Measurements from ENCODE around the gene RNASEH1. TPM values are rescaled to one million over a fixed set of nuclear protein-coding genes. Genes with fewer than 3 reads are reported as not detected.

RNASEH1 gene
- total and polyA plus RNA-seq, 2 of the 13 experiments (the other 11 are each of a cell fraction or from before 2014, with no cell fraction given), result 14.5 to 57.4 TPM

DNA sequence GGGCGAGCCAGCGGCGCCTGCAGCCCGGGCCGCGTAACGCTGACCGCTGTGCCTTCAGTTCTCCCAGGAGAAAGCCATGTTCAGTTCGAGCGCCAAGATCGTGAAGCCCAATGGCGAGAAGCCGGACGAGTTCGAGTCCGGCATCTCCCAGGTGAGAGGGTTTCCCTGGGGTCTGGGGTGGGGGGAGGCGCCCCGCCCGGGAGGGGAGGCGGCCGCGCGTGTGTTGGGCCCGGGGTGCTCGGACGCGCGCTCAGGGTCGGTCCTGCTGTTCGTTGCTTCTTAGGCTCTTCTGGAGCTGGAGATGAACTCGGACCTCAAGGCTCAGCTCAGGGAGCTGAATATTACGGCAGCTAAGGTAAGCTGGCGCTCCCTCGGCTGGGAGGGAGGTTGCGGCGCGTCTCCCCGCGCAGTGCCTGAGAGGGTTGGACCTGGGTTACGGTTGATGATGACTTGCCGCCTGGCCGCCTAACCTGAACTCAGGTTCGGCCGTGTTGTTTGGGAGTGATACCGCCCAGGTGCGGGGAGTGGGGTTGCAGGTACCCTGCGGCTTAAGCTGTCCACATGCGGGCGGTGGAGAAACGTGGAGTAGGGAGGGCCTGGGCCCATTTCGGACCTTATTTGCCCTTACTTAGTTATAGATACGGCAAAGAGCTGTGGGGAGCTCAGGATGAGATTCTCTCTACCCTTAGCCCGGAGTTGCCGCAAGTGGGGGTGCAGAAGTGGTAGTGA, 17.6 kb upstream of the RNASEH1 start (continued):
- TF ChIP-seq CSRNP1 (CRISPR knock-in tag; IDR thresholded peaks at IDR 0.05) (0 out of 2 replicates have a peak, but pooled peaks have one; percentile 6), ZNF75D (CRISPR knock-in tag; IDR thresholded peaks at IDR 0.05; ENCODE audit: borderline replicate concordance) (0 out of 2 replicates have a peak, but pooled peaks have one; percentile 31), ZNF432 (CRISPR knock-in tag; IDR thresholded peaks at IDR 0.05; ENCODE audit: borderline replicate concordance) (0 out of 2 replicates have a peak, but pooled peaks have one; percentile 46)

GRCh38 chr2:3574155-3574554, 16.0 kb upstream of the RNASEH1 start:
- CTCF ChIA-PET (ENCODE audit: low intra/inter-chr PET ratio, low total read pairs), result no interaction called here
- in situ Hi-C loops (cut with HindIII; ENCODE audit: extremely low pct_ligation_motif_present, low pct_unique_long_range_greater_than_20kb) (no loop called here), intact Hi-C loops (cut with micrococcal nuclease; ENCODE audit: unreplicated experiment) (no loop called here)
- H3K27ac ChIP-seq (ENCODE audit: extremely low read length, insufficient read depth, low read length), result no peak overlapping the region
- peaks cover 40% of the 10 kb centered on the region for H3K79me2 ChIP-seq (ENCODE audit: insufficient read depth, low read length)
- POLR2A ChIA-PET, result interaction anchor here (0.7 to 5.0 kb wide), 6 partner anchors 12 to 78 kb away, joined by 3 to 71 read pairs (median 6); partner anchors contain the start of gene RNASEH1
- no peak for TF ChIP-seq NCOR1 (IDR thresholded peaks at IDR 0.05; ENCODE audit: borderline replicate concordance, low read length)
- TF ChIP-seq ZNF274 (CRISPR knock-in tag; IDR thresholded peaks at IDR 0.05), result no peak
- no peak for TF ChIP-seq RFXAP (CRISPR knock-in tag; IDR thresholded peaks at IDR 0.05; ENCODE audit: borderline replicate concordance)
- TF ChIP-seq, protein P1, sequence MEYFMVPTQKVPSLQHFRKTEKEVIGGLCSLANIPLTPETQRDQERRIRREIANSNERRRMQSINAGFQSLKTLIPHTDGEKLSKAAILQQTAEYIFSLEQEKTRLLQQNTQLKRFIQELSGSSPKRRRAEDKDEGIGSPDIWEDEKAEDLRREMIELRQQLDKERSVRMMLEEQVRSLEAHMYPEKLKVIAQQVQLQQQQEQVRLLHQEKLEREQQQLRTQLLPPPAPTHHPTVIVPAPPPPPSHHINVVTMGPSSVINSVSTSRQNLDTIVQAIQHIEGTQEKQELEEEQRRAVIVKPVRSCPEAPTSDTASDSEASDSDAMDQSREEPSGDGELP (IDR thresholded peaks at IDR 0.05; ENCODE audit: borderline replicate concordance, low read depth), result no peak
- no peak for TF ChIP-seq YEATS2 (CRISPR knock-in tag; IDR thresholded peaks at IDR 0.05; ENCODE audit: borderline replicate concordance)
- no peak for TF ChIP-seq ZNF232 (CRISPR knock-in tag; IDR thresholded peaks at IDR 0.05; ENCODE audit: borderline replicate concordance)
- TF ChIP-seq KDM2A (CRISPR knock-in tag; IDR thresholded peaks at IDR 0.05; ENCODE audit: borderline replicate concordance, low read depth), result no peak
- TF ChIP-seq ZNF772 (CRISPR knock-in tag; IDR thresholded peaks at IDR 0.05), result no peak
- TF ChIP-seq ZNF746 (CRISPR knock-in tag; IDR thresholded peaks at IDR 0.05), result no peak
- TF ChIP-seq, protein P2, sequence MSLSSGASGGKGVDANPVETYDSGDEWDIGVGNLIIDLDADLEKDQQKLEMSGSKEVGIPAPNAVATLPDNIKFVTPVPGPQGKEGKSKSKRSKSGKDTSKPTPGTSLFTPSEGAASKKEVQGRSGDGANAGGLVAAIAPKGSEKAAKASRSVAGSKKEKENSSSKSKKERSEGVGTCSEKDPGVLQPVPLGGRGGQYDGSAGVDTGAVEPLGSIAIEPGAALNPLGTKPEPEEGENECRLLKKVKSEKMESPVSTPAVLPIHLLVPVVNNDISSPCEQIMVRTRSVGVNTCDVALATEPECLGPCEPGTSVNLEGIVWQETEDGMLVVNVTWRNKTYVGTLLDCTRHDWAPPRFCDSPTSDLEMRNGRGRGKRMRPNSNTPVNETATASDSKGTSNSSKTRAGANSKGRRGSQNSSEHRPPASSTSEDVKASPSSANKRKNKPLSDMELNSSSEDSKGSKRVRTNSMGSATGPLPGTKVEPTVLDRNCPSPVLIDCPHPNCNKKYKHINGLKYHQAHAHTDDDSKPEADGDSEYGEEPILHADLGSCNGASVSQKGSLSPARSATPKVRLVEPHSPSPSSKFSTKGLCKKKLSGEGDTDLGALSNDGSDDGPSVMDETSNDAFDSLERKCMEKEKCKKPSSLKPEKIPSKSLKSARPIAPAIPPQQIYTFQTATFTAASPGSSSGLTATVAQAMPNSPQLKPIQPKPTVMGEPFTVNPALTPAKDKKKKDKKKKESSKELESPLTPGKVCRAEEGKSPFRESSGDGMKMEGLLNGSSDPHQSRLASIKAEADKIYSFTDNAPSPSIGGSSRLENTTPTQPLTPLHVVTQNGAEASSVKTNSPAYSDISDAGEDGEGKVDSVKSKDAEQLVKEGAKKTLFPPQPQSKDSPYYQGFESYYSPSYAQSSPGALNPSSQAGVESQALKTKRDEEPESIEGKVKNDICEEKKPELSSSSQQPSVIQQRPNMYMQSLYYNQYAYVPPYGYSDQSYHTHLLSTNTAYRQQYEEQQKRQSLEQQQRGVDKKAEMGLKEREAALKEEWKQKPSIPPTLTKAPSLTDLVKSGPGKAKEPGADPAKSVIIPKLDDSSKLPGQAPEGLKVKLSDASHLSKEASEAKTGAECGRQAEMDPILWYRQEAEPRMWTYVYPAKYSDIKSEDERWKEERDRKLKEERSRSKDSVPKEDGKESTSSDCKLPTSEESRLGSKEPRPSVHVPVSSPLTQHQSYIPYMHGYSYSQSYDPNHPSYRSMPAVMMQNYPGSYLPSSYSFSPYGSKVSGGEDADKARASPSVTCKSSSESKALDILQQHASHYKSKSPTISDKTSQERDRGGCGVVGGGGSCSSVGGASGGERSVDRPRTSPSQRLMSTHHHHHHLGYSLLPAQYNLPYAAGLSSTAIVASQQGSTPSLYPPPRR (CRISPR knock-in tag; IDR thresholded peaks at IDR 0.05; ENCODE audit: borderline replicate concordance), result no peak
- no peak for TF ChIP-seq SALL2 (CRISPR knock-in tag; IDR thresholded peaks at IDR 0.05)
- no peaks in the 10 kb centered on the region; a peak in 1 of 5 replicates for H3K27me3 ChIP-seq (ENCODE audit: control insufficient read depth in 1 of 2, insufficient read depth in 2 of 2, low read length in 2 of 2)
- H3K36me3 ChIP-seq (replicated peaks in 1 of 2; ENCODE audit: control insufficient read depth in 1 of 2, insufficient read depth in 2 of 2, low read length in 2 of 2), result peaks cover 7 to 27% of the 10 kb centered on the region in 2 experiments
- no peak for ATAC-seq
- H4K20me1 ChIP-seq (ENCODE audit: insufficient read depth, low read length), result peaks cover 36% of the 10 kb centered on the region
- BruUV-seq (replicated peaks), result no TSS peak
- H3K4me1 ChIP-seq (ENCODE audit: insufficient read depth, low read length), result peaks cover 48% of the 10 kb centered on the region
- H3K9ac ChIP-seq (ENCODE audit: insufficient read depth, low read depth, low read length), result peak overlapping the region; percentile 78; the same call in 1 of the 2 replicates
- no peak overlapping the region for H2AFZ ChIP-seq (ENCODE audit: low read length)
- peak overlapping the region; percentile 77 for H3K4me2 ChIP-seq (ENCODE audit: low read depth, low read length)
- FAIRE-seq, result no peak
- over 99% methylated on average over 11 of the region's 11 CpGs for WGBS (ENCODE audit: low lambda C conversion rate)
- DNase-seq (ENCODE audit: low spot score), result no peak
- H3K9me3 ChIP-seq (ENCODE audit: low read length), result no peaks in the 10 kb centered on the region
- peak overlapping the region in 1 of 3 experiments; percentile 42; a peak in 2 of 6 replicates for H3K4me3 ChIP-seq (replicated peaks in 1 of 3; ENCODE audit: insufficient read depth in 1 of 3, low read depth in 2 of 3, low read length in 3 of 3)

Measured in HepG2 (cell line).